GM21619 (cell line): Measurements from ENCODE around the gene PEX11B.
"Not testable (repeated sequence)": the region's sequence is repeated elsewhere in the genome, so short reads cannot be mapped to it uniquely, and the experiment has no call there.

Experiments used
- ATAC-seq: cut with Tn5 transposase; IDR thresholded peaks from one replicate; pipeline ENCODE4 v1.9.1; 2021; ENCODE audit not compliant: unreplicated experiment

The PEX11B gene

GRCh38 chr1:145953861-145954260, 35.3 kb upstream of the PEX11B start:
- ATAC-seq, result no peak

- ATAC-seq, result no peak
Measured at GRCh38 chr1:145952903-145953302, 34.4 kb upstream of the PEX11B start.

GRCh38 chr1:145951526-145951925, 33.0 kb upstream of the PEX11B start:
- ATAC-seq, result no peak

GRCh38 chr1:145949219-145949618, 30.7 kb upstream of the PEX11B start:
- ATAC-seq, result no peak

GRCh38 chr1:145947551-145947950, 29.0 kb upstream of the PEX11B start:
- no peak for ATAC-seq

GRCh38 chr1:145946477-145946986, 28.0 kb upstream of the PEX11B start:
- ATAC-seq, result no peak

GRCh38 chr1:145944532-145944931, 26.0 kb upstream of the PEX11B start:
- no peak for ATAC-seq

GRCh38 chr1:145942871-145943270, 24.4 kb upstream of the PEX11B start:
- no peak for ATAC-seq

- ATAC-seq, result no peak
Measured at GRCh38 chr1:145942405-145942804, 23.9 kb upstream of the PEX11B start.

- no peak for ATAC-seq
Measured at GRCh38 chr1:145937436-145937835, 18.9 kb upstream of the PEX11B start.

- ATAC-seq, result no peak
Measured at GRCh38 chr1:145936247-145936646, 17.7 kb upstream of the PEX11B start.

GRCh38 chr1:145935708-145936107, 17.2 kb upstream of the PEX11B start:
- ATAC-seq, result no peak

GRCh38 chr1:145932522-145933009, 14.0 kb upstream of the PEX11B start:
- ATAC-seq, result not testable (repeated sequence)

- ATAC-seq, result no peak
Measured at GRCh38 chr1:145927916-145928643, 9.6 kb upstream of the PEX11B start.

GRCh38 chr1:145927063-145927886, 8.8 kb upstream of the PEX11B start, which contains the start of gene RBM8A:
Gene RBM8A, minus strand, starts transcription at chr1:145927484. Its CDS starts 58 bp downstream, at chr1:145927426.
- peak; percentile 94 for ATAC-seq

GRCh38 chr1:145926686-145927062, 8.2 kb upstream of the PEX11B start:
- no peak for ATAC-seq

- ATAC-seq, result no peak
Measured at GRCh38 chr1:145922266-145922665, 3.7 kb upstream of the PEX11B start.

- not testable (repeated sequence) for ATAC-seq
Measured at GRCh38 chr1:145920297-145920696, 1.8 kb upstream of the PEX11B start.

- peak; percentile 85 for ATAC-seq
Measured at GRCh38 chr1:145918992-145919939, 749 bp upstream of the PEX11B start.

GRCh38 chr1:145917595-145917994, 922 bp downstream of the PEX11B start:
- ATAC-seq, result no peak

- ATAC-seq, result no peak
Measured at GRCh38 chr1:145916745-145917144, 1.8 kb downstream of the PEX11B start.
